ENCODE data around the gene DUSP22. TPM values are rescaled to one million over a fixed set of nuclear protein-coding genes. Genes with fewer than 3 reads are reported as not detected.

Gene DUSP22
- total and polyA plus RNA-seq, 4 donors: 23.0 to 65.8 (median 49.3) TPM

DNA sequence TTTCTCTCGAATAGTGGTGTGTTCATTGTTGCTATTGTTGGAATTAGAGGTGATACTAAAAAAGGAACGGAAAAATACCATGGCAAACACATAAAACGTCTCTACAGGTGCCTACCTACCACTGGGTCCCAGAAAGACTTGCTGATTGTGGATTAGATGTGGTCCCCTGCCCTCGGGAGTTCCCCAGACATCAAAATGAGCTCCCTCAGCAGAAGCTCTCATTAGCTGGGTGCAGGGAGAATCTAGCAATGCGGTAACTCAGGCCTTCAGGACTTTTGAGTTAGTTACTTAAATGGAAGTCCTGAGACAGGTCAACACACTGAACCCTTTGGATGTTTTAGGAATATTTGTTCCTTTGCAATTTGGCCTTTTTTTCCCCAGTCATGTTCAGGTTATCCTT, 105.3 kb downstream of the DUSP22 start:
- ATAC-seq (ENCODE audit: low FRiP score) (no peak), DNase-seq (no peak)
- H3K4me1 ChIP-seq (ENCODE audit: control insufficient read depth in 1 of 2, insufficient read depth in 2 of 2, low read length in 2 of 2): no peaks in the 10 kb centered on the region
- no peak overlapping the region for H3K27ac ChIP-seq (ENCODE audit: low read depth in 1 of 2, low read length in 2 of 2)
- 74 to 80% methylated on average over 5 of the region's 5 CpGs for WGBS, 2 donors
- intact Hi-C loops (cut with DNase I): no loop called here
- H3K9me3 ChIP-seq (ENCODE audit: control insufficient read depth, low read length): no peaks in the 10 kb centered on the region
- H3K4me3 ChIP-seq (ENCODE audit: low read length in 2 of 2): no peak overlapping the region
- H3K27me3 ChIP-seq (ENCODE audit: control insufficient read depth in 1 of 2, insufficient read depth in 2 of 2, low read length in 1 of 2): no peaks in the 10 kb centered on the region
- H3K36me3 ChIP-seq (ENCODE audit: control insufficient read depth in 1 of 2, insufficient read depth in 2 of 2, low read length in 1 of 2): no peaks in the 10 kb centered on the region

DNA sequence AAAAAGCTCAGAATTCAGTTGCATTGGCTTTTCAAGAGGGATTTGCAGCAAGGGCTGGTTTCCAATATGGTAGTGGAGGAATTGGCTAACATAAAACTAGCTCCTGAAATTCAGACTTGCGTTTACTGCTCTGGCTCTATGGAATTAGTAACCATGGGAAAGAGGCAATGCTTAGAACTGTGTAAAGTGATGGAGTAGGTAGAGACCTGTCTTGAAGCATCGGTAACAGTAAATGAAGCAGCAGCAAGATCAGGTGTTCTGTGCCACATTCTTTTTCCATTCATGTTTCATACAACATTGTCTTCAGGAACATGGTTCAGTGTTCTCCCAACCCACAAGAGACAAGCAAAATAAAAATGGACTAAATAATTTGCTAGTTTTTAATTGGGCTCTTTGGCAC, 105.8 kb downstream of the DUSP22 start:
- Histone ChIP-seq H3K27ac (ENCODE audit: low read depth in 1 of 2, low read length in 2 of 2) (no peak overlapping the region), H3K36me3 (ENCODE audit: control insufficient read depth in 1 of 2, insufficient read depth in 2 of 2, low read length in 1 of 2) (no peaks in the 10 kb centered on the region), H3K27me3 (ENCODE audit: control insufficient read depth in 1 of 2, insufficient read depth in 2 of 2, low read length in 1 of 2) (no peaks in the 10 kb centered on the region), H3K4me3 (ENCODE audit: low read length in 2 of 2) (no peak overlapping the region), H3K9me3 (ENCODE audit: control insufficient read depth, low read length) (no peaks in the 10 kb centered on the region), H3K4me1 (ENCODE audit: control insufficient read depth in 1 of 2, insufficient read depth in 2 of 2, low read length in 2 of 2) (no peaks in the 10 kb centered on the region)
- ATAC-seq (ENCODE audit: low FRiP score) (no peak), DNase-seq (no peak)
- 92 to 93% methylated on average over 2 of the region's 2 CpGs for WGBS, 2 donors
- intact Hi-C loops (cut with DNase I): no loop called here

DNA sequence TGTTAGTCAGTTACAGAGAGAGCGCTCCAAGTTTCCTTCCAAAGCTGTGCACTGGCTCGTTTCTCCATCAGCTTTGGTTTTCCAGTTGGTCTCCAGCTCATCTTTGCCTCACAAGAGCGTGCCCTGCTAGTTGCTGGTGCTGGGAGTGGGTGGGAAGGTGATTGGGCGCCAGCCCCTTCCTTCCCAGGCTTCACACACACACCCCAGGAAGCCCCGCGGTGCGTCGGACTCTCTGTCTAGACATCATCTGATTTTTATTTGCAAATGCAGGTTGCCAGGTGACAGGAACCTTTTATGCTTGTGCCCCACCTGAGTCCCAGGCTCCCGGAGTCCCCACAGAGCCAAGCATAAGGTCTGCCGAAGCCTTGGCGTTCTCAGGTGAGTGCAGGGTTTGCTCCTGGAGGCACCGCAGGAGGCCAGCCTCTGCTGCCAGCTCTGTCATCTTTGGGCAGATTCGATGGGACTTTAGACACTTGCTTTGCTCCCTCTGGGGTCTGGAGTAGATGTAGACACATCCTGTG, 106.3 kb downstream of the DUSP22 start:
- DNase-seq: no peak
- Histone ChIP-seq H3K4me1 (ENCODE audit: control insufficient read depth in 1 of 2, insufficient read depth in 2 of 2, low read length in 2 of 2) (no peaks in the 10 kb centered on the region), H3K27me3 (ENCODE audit: control insufficient read depth in 1 of 2, insufficient read depth in 2 of 2, low read length in 1 of 2) (no peaks in the 10 kb centered on the region), H3K9me3 (ENCODE audit: control insufficient read depth, low read length) (no peaks in the 10 kb centered on the region), H3K36me3 (ENCODE audit: control insufficient read depth in 1 of 2, insufficient read depth in 2 of 2, low read length in 1 of 2) (no peaks in the 10 kb centered on the region), H3K27ac (ENCODE audit: low read depth in 1 of 2, low read length in 2 of 2) (no peak overlapping the region), H3K4me3 (ENCODE audit: low read length in 2 of 2) (no peak overlapping the region)
- no peak for ATAC-seq (ENCODE audit: low FRiP score)
- intact Hi-C loops (cut with DNase I): no loop called here
- WGBS, 2 donors: 85 to 86% methylated on average over 13 of the region's 13 CpGs

DNA sequence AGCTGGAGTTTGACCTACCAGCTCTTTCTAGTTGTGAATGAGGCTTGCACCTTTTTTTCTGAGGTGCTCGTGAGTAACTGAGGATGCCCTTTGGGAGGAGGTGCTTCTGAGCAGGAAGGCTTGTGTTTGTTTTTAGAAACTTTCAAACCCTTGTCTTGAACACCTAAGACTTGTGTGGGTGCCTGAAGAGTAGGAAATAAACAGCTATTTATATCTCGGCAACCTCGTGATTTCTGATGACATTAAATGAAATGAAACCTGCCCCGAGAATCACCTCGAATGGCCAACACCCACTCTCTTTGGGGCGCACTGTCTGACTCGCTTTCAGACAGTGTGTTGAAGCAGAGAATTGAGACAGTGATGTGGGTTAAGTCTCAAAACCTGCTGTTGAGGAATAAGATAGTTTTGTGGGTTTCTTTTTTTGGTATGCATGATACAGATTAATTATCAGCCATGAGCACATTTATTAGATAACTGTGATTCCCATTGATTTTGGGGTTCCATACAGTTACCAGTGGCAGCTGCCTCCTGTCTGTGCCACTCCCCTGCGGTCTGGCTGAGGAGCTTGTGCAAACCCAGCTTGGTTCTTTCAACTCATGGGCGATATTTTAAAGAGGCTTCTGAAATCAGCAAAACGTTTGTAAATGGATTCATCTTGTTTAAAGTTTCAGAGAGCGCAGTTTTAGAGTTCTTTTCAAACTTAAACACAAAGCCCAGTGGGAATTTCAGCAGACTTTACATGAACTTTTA, 107.7 kb downstream of the DUSP22 start:
- Histone ChIP-seq H3K36me3 (ENCODE audit: control insufficient read depth in 1 of 2, insufficient read depth in 2 of 2, low read length in 1 of 2) (no peaks in the 10 kb centered on the region), H3K9me3 (ENCODE audit: control insufficient read depth, low read length) (no peaks in the 10 kb centered on the region), H3K4me1 (ENCODE audit: control insufficient read depth in 1 of 2, insufficient read depth in 2 of 2, low read length in 2 of 2) (no peaks in the 10 kb centered on the region), H3K4me3 (ENCODE audit: low read length in 2 of 2) (no peak overlapping the region), H3K27ac (ENCODE audit: low read depth in 1 of 2, low read length in 2 of 2) (no peak overlapping the region), H3K27me3 (ENCODE audit: control insufficient read depth in 1 of 2, insufficient read depth in 2 of 2, low read length in 1 of 2) (no peaks in the 10 kb centered on the region)
- WGBS, 2 donors: 70% methylated on average over 11 of the region's 11 CpGs
- intact Hi-C loops (cut with DNase I): no loop called here
- ATAC-seq (ENCODE audit: low FRiP score) (no peak), DNase-seq (no peak)

DNA sequence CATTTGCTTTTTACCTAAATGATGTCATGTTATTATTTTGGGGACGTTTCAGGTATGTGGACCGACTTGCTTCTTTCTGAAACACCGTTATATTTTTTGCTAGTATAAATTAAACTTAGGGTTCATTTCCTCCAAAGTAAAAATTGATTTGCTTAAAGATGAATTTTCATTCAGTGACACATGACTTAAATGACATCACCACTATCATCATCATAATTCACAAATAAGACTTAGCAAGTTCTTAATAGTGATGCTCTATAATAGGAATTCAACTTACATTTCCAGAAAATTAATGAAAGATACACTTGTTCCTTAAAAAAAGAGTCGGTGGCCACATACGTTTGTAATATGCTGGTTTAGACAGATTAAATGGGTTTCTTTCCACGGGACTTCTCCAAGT, 108.5 kb downstream of the DUSP22 start:
- Histone ChIP-seq H3K4me1 (ENCODE audit: control insufficient read depth in 1 of 2, insufficient read depth in 2 of 2, low read length in 2 of 2) (no peaks in the 10 kb centered on the region), H3K36me3 (ENCODE audit: control insufficient read depth in 1 of 2, insufficient read depth in 2 of 2, low read length in 1 of 2) (no peaks in the 10 kb centered on the region), H3K27me3 (ENCODE audit: control insufficient read depth in 1 of 2, insufficient read depth in 2 of 2, low read length in 1 of 2) (no peaks in the 10 kb centered on the region), H3K27ac (ENCODE audit: low read depth in 1 of 2, low read length in 2 of 2) (no peak overlapping the region), H3K9me3 (ENCODE audit: control insufficient read depth, low read length) (no peaks in the 10 kb centered on the region), H3K4me3 (ENCODE audit: low read length in 2 of 2) (no peak overlapping the region)
- DNase-seq (no peak), ATAC-seq (ENCODE audit: low FRiP score) (no peak)
- intact Hi-C loops (cut with DNase I): no loop called here
- 73 to 85% methylated on average over 6 of the region's 6 CpGs for WGBS, 2 donors

Other genes starting within 250 kb of the DUSP22 start
- gene IRF4, start 99.3 kb downstream of the DUSP22 start, total RNA-seq: 1 to 10 TPM; 1.6 to 3.8 TPM
- gene IRF4, start 99.3 kb downstream of the DUSP22 start, polyA plus RNA-seq: under 1 TPM; 0.10 to 0.25 TPM